MCF 10A (cell line): Measurements from ENCODE around the gene ZNF526. TPM values are rescaled to one million over a fixed set of nuclear protein-coding genes. Genes with fewer than 3 reads are reported as not detected.

Experiments used
- BruUV-seq: library from RNA; stranded (reverse); fragments of 400-500 nt; replicated peaks from 2 replicates; lab custom pipeline; 2021; lab: Mats Ljungman, UMichigan
- CTCF ChIA-PET: fragments of 300-600 bp; sonication (Branson Sonifier 250); formaldehyde crosslinking; extraction: SDS; loops from one replicate; lab custom pipeline; 2021; ENCODE audit warnings: antibody characterized with exemption, inconsistent platforms; lab: Yijun Ruan, JAX
- POLR2A ChIA-PET: fragments of 300-600, 350-650 bp; sonication (Branson Sonifier 250); formaldehyde crosslinking; extraction: SDS; loops from one replicate; lab custom pipeline; 2020; ENCODE audit warnings: antibody characterized with exemption, inconsistent platforms; lab: Yijun Ruan, JAX
- DNase-seq: peaks from one replicate; pipeline ENCODE4 v3.0.0-alpha.2; 2018; ENCODE audit not compliant: unreplicated experiment
- H3K27ac Mint-ChIP-seq: one replicate; pipeline ENCODE4 v1.8.0; 2022; ENCODE audit warnings: mild to moderate bottlenecking, low read depth, mixed read lengths; ENCODE audit not compliant: unreplicated experiment
- H3K27me3 Mint-ChIP-seq: one replicate; pipeline ENCODE4 v1.8.0; 2022; ENCODE audit warnings: mixed read lengths; ENCODE audit not compliant: insufficient read depth, unreplicated experiment
- H3K36me3 Mint-ChIP-seq: one replicate; pipeline ENCODE4 v1.8.0; 2022; ENCODE audit warnings: mild to moderate bottlenecking, moderate library complexity, mixed read lengths; ENCODE audit not compliant: insufficient read depth, unreplicated experiment
- H3K4me1 Mint-ChIP-seq: one replicate; pipeline ENCODE4 v1.8.0; 2022; ENCODE audit warnings: mixed read lengths; ENCODE audit not compliant: insufficient read depth, unreplicated experiment
- H3K4me3 Mint-ChIP-seq: one replicate; pipeline ENCODE4 v1.8.0; 2022; ENCODE audit warnings: mild to moderate bottlenecking, moderate library complexity, mixed read lengths; ENCODE audit not compliant: unreplicated experiment
- H3K9me3 Mint-ChIP-seq: one replicate; pipeline ENCODE4 v1.8.0; 2022; ENCODE audit warnings: mixed read lengths; ENCODE audit not compliant: unreplicated experiment
- intact Hi-C: fragments of 100-400 bp; cut with micrococcal nuclease; formaldehyde crosslinking; loops from 2 replicates; pipeline ENCODE4 v1.14.1; 2022
- total RNA-seq: library from RNA; stranded (reverse); gene quantifications from 2 replicates; pipeline ENCODE4 v1.2.3, GENCODE V29; 2022
- TF ChIP-seq, protein P1 (sequence below): fragments of 200-600 bp; IDR thresholded peaks from one replicate; pipeline ENCODE4 v1.8.0; 2022; ENCODE audit warnings: antibody characterized with exemption, mild to moderate bottlenecking; ENCODE audit not compliant: unreplicated experiment

The ZNF526 gene
- total RNA-seq, 1 experiment from 2014 or later, result 12.3 TPM

DNA sequence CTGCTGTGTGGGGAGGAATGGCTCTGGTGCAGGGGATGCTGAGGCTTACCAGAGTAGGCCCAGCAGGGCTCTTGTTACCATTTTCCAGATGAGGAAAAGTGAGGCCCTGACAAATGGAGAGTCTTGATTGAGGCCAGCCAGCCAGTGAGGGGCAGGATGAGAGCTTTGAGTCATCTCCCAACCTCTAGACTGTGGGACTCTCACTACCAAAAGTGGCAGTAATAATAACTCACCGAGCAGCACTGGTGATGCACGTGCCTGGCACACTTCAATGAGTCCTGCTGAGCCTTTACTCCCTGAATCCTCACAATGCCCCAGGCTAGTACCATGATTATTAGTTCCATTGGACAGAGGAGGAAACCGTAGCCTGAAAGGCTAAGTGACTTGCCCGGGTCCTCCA lies 56.7 kb downstream of the ZNF526 start:
- intact Hi-C loops, result no loop called here
- peak; percentile 29 for DNase-seq

More for the DNA sequence above, 56.7 kb downstream of the ZNF526 start:
- TF ChIP-seq, protein P1, sequence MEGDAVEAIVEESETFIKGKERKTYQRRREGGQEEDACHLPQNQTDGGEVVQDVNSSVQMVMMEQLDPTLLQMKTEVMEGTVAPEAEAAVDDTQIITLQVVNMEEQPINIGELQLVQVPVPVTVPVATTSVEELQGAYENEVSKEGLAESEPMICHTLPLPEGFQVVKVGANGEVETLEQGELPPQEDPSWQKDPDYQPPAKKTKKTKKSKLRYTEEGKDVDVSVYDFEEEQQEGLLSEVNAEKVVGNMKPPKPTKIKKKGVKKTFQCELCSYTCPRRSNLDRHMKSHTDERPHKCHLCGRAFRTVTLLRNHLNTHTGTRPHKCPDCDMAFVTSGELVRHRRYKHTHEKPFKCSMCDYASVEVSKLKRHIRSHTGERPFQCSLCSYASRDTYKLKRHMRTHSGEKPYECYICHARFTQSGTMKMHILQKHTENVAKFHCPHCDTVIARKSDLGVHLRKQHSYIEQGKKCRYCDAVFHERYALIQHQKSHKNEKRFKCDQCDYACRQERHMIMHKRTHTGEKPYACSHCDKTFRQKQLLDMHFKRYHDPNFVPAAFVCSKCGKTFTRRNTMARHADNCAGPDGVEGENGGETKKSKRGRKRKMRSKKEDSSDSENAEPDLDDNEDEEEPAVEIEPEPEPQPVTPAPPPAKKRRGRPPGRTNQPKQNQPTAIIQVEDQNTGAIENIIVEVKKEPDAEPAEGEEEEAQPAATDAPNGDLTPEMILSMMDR, result no peak
- H3K36me3 Mint-ChIP-seq, result peaks cover 40% of the 10 kb centered on the region
- no TSS peak for BruUV-seq
- H3K4me3 Mint-ChIP-seq, result no peak overlapping the region
- H3K9me3 Mint-ChIP-seq, result no peaks in the 10 kb centered on the region
- ChIA-PET CTCF (interaction anchor here (0.8 to 7.2 kb wide), 2 partner anchors 31 to 162 kb away, joined by 3 to 145 read pairs; partner anchors contain the start of gene GSK3A), POLR2A (interaction anchor here (1.3 to 7.5 kb wide), 2 partner anchors 31 to 57 kb away, joined by 4 to 158 read pairs; partner anchors contain the start of genes GSK3A and ZNF526)
- peak overlapping the region; percentile 46 for H3K27ac Mint-ChIP-seq
- H3K27me3 Mint-ChIP-seq, result no peaks in the 10 kb centered on the region
- H3K4me1 Mint-ChIP-seq, result peaks cover 32% of the 10 kb centered on the region

Other genes starting within 250 kb of the ZNF526 start
- not detected in 2 replicates for gene ATP1A3, start 226.1 kb upstream of the ZNF526 start, total RNA-seq
- 1.6 and 1.8 TPM in 2 replicates for gene GRIK5, start 150.1 kb upstream of the ZNF526 start, total RNA-seq
- gene ZNF574, start 144.1 kb upstream of the ZNF526 start, total RNA-seq, result 12.2 and 13.5 TPM in 2 replicates
- gene POU2F2, start 87.9 kb upstream of the ZNF526 start, total RNA-seq, result 0.49 and 0.70 TPM in 2 replicates
- 28.5 and 31.2 TPM in 2 replicates for gene DEDD2, start 2.6 kb upstream of the ZNF526 start, total RNA-seq
- gene GSK3A, start 22.3 kb downstream of the ZNF526 start, total RNA-seq, result 53.5 and 54.5 TPM in 2 replicates
- 27.8 and 35.1 TPM in 2 replicates for gene ERF, start 34.8 kb downstream of the ZNF526 start, total RNA-seq
- gene CIC, start 48.9 kb downstream of the ZNF526 start, total RNA-seq, result 66.9 and 67.9 TPM in 2 replicates
- gene PRR19, start 81.8 kb downstream of the ZNF526 start, total RNA-seq, result 0.30 and 0.64 TPM in 2 replicates
- gene PAFAH1B3, start 82.3 kb downstream of the ZNF526 start, total RNA-seq, result 9.5 and 30.6 TPM in 2 replicates
- gene TMEM145, start 93.0 kb downstream of the ZNF526 start, total RNA-seq, result not detected in 2 replicates
- gene MEGF8, start 105.3 kb downstream of the ZNF526 start, total RNA-seq, result 13.0 and 20.6 TPM in 2 replicates
- 0.89 and 1.6 TPM in 2 replicates for gene CNFN, start 170.0 kb downstream of the ZNF526 start, total RNA-seq
- 8.6 and 11.7 TPM in 2 replicates for gene LIPE, start 207.1 kb downstream of the ZNF526 start, total RNA-seq
- gene CXCL17, start 222.6 kb downstream of the ZNF526 start, total RNA-seq, result not detected in 2 replicates